ENCODE measurements around the gene NAA15.
A peak's percentile ranks its signal among the peaks of the same experiment; 100 is the strongest.

The NAA15 gene

GRCh38 chr4:139453041-139453370 is 151.7 kb downstream of the NAA15 start:
- TF ChIP-seq CTCF (IDR thresholded peaks at IDR 0.05) = peak; percentile 20
- no peak for DNase-seq
- peak overlapping the region; percentile 98 for H3K4me3 Mint-ChIP-seq

GRCh38 chr4:139453371-139454110 is 152.2 kb downstream of the NAA15 start:
- Mint-ChIP-seq H3K27ac (peak overlapping the region; percentile 100), H3K4me1 (peaks cover 61% of the 10 kb centered on the region), H3K4me3 (peak overlapping the region; percentile 98), H3K36me3 (ENCODE audit: low read depth) (peaks cover 30% of the 10 kb centered on the region), H3K27me3 (ENCODE audit: low read depth, poor library complexity) (peaks cover 4% of the 10 kb centered on the region), H3K9me3 (peaks cover 17% of the 10 kb centered on the region)
- peak; percentile 93 for DNase-seq
- TF ChIP-seq CTCF (IDR thresholded peaks at IDR 0.05) = no peak

More at GRCh38 chr4:139453041-139453370, 151.7 kb downstream of the NAA15 start:
- peaks cover 20% of the 10 kb centered on the region for H3K9me3 Mint-ChIP-seq
- H3K4me1 Mint-ChIP-seq = peaks cover 56% of the 10 kb centered on the region
- peaks cover 4% of the 10 kb centered on the region for H3K27me3 Mint-ChIP-seq (ENCODE audit: low read depth, poor library complexity)
- H3K27ac Mint-ChIP-seq = peak overlapping the region; percentile 100
- peaks cover 35% of the 10 kb centered on the region for H3K36me3 Mint-ChIP-seq (ENCODE audit: low read depth)

- DNase-seq = no peak
- Mint-ChIP-seq H3K27ac (peak within 1 kb of the TSS; percentile 100), H3K27me3 (ENCODE audit: low read depth, poor library complexity) (peaks cover 4% of the 10 kb centered on the region), H3K4me1 (peaks cover 61% of the 10 kb centered on the region), H3K36me3 (ENCODE audit: low read depth) (peaks cover 25% of the 10 kb centered on the region), H3K4me3 (peak within 1 kb of the TSS; percentile 98), H3K9me3 (peaks cover 8% of the 10 kb centered on the region)
- TF ChIP-seq CTCF (IDR thresholded peaks at IDR 0.05) = no peak
Observed at GRCh38 chr4:139454111-139455045, 153.1 kb downstream of the NAA15 start, which contains the start of gene RAB33B. TSS of gene RAB33B (plus strand) at chr4:139454121. CDS start at chr4:139454196, 75 bp downstream.

GRCh38 chr4:139455126-139455538 is 153.8 kb downstream of the NAA15 start:
- no peak for TF ChIP-seq CTCF (IDR thresholded peaks at IDR 0.05)
- Mint-ChIP-seq H3K4me3 (peak overlapping the region; percentile 98), H3K27ac (no peak overlapping the region), H3K9me3 (peaks cover 3% of the 10 kb centered on the region), H3K4me1 (peaks cover 61% of the 10 kb centered on the region), H3K27me3 (ENCODE audit: low read depth, poor library complexity) (peaks cover 4% of the 10 kb centered on the region), H3K36me3 (ENCODE audit: low read depth) (peaks cover 25% of the 10 kb centered on the region)
- no peak for DNase-seq

GRCh38 chr4:139457318-139457717 is 156.0 kb downstream of the NAA15 start:
- Mint-ChIP-seq H3K4me1 (peaks cover 54% of the 10 kb centered on the region), H3K27ac (no peak overlapping the region)
- no peak for TF ChIP-seq CTCF (IDR thresholded peaks at IDR 0.05)

More at GRCh38 chr4:139457318-139457717, 156.0 kb downstream of the NAA15 start:
- Mint-ChIP-seq H3K27me3 (ENCODE audit: low read depth, poor library complexity) (peaks cover 4% of the 10 kb centered on the region), H3K36me3 (ENCODE audit: low read depth) (peaks cover 25% of the 10 kb centered on the region), H3K4me3 (no peak overlapping the region), H3K9me3 (peaks cover 1% of the 10 kb centered on the region)
- DNase-seq = no peak

All from nephron progenitor cell (in vitro differentiated cells).